Caki2 (cell line): ENCODE data around the gene CFAP410. TPM values are rescaled to one million over a fixed set of nuclear protein-coding genes. Genes with fewer than 3 reads are reported as not detected.

ENCODE experiments used
- DNase-seq: peaks from one replicate; pipeline ENCODE4 v3.0.0-alpha.2; 2015; ENCODE audit warnings: low read depth
- in situ Hi-C: cut with HindIII; loops from 2 replicates; pipeline ENCODE4 v1.10.0; 2016; ENCODE audit warnings: low sequenced_read_pairs, low pct_unique_long_range_greater_than_20kb, mixed read lengths
- total RNA-seq: library from RNA; depleted of rRNA; stranded (reverse); fragments of >200 nt; shearing (Covaris generic); gene quantifications from 2 replicates; pipeline ENCODE4 v1.2.3, GENCODE V29; 2014; ENCODE audit warnings: low replicate concordance

Gene CFAP410
- total RNA-seq, 1 experiment from 2014 or later = 25.6 TPM

DNA sequence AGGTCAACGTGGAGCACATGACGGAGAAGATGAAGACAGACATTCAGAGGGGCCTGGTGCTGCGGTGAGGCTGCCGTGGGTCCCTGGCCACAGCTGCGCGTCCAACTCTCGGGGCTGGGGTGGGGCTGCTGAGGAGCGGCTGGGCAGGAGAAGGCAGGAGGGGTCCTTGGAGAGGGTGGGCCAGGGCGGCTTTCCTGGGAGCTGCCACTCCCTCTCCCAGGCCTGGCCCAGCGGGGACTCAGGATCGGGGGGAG, 14.4 kb downstream of the CFAP410 start:
- in situ Hi-C loops = no loop called here

DNA sequence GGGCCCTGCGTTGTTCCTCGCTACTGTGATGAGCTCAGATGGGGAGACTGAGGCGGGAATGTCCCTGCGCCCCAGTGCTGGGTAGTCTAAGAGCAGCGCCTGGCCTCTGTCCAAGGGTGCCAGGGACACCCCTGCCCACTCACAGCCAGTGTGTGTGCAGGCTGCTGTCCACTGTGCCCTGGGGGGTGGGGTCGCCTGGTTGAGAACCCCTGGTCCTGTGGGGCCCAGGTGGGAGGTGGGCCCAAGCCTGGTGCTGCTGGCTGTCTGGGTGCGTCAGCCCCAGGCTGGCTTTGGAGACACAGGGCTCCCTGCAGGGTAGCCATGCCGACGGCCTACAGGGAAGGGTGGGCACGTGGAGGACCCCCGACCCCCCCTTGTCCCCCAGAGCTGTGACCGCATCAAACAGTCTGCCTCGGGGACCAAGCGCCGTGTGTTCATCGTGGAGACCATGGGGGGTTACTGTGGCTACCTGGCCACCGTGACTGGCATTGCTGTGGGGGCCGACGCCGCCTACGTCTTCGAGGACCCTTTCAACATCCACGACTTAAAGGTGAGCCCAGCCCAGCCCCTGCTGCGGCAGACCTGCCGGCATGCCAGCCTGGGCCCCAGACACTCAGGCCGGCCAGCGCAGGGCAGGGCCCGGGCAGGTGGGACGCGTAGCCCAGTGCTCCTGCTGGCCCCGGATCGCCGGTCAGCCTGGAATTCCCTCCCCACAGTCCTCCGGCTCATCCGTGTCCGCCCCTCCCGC, 14.9 kb downstream of the CFAP410 start:
- in situ Hi-C loops = no loop called here
- DNase-seq = no peak

More for the DNA sequence above, 14.4 kb downstream of the CFAP410 start:
- no peak for DNase-seq

DNA sequence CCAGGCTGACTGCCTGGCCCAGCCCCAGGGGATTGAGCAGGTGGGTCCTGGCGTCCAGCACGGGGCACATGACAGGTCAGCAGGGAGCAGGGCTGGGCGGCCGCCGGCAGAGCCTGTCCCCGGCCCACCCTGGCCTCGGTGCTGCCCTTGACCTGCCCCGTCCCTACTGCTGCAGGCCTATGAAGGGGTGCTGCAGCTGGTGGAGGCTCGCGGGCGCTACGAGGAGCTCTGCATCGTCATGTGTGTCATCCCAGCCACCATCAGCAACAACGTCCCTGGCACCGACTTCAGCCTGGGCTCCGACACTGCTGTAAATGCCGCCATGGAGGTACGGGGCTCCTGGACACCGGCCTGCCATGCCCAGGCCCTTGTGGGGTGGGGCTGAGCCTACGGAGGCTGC, 15.6 kb downstream of the CFAP410 start:
- in situ Hi-C loops = no loop called here
- DNase-seq = no peak

DNA sequence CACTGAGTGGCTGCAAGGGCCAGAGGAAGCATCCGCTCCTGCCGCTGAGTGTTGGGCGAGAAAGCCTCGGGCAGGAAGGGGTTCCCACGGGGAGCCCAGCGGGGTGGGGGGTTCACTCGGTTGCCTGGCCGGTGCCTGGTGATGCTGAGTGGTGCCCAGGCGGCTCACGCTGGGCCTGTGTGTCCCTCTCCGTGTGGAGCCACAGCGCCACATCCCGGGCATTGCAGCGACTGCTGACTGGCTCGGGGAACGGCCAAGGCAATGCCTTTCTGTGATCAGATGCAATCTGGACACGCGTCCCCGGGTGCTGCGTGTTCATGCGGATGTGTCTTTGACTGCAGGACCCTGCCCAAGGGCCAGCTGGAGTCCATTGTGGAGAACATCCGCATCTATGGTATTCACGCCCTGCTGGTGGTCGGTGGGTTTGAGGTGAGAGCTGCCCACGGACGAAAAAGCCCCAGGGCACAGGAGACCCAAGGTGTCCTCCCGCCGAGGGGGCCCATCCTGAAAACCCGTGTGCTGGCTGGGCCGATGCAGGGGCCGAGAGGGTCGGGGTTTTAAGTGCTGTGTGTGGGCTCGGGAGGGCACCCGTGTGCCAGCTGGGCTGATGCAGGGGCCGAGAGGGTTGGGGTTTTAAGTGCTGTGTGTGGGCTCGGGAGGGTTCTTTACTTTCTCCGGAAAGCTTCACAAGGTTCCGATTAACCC, 16.4 kb downstream of the CFAP410 start:
- no peak for DNase-seq
- in situ Hi-C loops = no loop called here

DNA sequence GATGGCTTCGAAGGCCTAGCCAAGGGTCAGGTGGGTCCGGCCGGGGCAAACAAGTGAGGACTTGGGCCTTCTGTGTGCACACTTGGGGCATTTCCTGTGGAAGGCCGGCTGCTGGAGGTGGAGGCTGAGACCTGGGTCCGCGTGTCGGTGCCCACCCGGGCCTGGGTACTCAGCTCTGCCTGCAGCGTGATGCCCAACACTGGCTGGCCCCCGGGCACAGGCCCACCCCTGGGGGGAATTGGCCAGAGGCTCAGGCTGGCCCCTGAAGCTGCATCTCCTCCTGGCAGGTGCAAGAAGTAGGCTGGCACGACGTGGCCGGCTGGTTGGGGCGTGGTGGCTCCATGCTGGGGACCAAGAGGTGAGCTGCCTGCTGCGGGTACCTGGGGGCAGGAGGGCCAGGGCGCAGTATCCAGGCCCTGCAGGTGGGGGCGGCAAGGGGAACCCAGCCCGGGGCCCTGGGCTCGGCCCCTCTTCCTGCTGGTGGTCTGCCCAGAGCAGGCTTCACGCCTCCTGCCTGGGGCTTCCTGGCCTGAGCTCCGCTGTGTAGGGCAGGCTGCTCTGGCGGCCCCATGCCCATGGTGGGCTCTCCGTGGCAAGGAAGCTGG, 17.2 kb downstream of the CFAP410 start:
- in situ Hi-C loops = no loop called here
- no peak for DNase-seq

DNA sequence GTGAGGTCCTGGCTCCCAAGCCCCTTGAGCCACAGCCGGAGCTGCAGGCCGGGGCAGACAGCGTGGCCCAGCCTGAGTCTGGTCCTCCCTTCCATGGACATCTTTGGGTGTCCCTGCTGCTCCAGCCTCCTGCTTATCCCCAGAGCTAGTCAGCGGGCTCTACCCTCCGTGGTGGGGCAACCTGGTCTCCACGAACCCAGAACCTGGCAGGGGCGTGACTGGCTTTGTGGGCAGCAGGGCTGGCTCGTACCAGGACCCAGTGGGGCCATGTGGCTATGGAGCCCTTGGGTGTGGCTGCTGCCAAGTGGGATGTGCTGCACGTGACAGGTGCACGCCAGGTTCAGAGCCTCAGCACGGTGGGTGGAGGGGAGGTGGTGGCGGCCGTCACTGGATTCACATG, 18.3 kb downstream of the CFAP410 start:
- in situ Hi-C loops = no loop called here
- DNase-seq = no peak

DNA sequence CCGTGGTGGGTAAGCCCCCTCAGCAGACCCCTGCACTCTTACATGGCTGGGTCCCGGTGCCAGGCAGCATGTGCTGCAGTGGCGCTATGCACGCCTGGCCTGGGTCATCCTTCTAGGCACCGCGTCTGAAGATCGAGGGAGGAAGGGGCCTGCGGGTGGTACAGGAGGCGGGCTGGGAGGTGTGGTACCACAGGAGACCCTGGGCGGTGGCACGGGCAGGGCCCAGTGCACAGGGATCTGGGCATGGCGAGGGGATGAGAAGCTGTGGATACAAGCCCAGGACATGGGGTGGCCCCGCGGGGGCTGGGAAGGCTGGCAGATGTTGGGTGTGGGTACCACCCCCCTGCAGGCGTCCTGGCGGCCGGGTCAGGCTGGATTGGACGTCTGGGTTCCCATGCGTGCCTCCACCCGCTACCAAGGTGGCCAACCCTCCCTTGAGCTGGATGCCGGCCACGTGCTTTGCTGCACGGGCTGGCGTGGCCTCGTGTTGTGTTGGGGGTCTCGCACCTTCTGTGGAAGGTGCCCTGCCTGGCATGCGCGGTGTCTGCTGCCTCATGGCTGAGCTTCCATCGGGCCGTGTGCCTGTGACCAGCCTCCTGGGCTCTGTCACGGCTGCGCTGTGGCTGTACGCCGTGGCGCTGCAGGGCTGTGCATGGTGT, 19.7 kb downstream of the CFAP410 start:
- in situ Hi-C loops = no loop called here
- no peak for DNase-seq

DNA sequence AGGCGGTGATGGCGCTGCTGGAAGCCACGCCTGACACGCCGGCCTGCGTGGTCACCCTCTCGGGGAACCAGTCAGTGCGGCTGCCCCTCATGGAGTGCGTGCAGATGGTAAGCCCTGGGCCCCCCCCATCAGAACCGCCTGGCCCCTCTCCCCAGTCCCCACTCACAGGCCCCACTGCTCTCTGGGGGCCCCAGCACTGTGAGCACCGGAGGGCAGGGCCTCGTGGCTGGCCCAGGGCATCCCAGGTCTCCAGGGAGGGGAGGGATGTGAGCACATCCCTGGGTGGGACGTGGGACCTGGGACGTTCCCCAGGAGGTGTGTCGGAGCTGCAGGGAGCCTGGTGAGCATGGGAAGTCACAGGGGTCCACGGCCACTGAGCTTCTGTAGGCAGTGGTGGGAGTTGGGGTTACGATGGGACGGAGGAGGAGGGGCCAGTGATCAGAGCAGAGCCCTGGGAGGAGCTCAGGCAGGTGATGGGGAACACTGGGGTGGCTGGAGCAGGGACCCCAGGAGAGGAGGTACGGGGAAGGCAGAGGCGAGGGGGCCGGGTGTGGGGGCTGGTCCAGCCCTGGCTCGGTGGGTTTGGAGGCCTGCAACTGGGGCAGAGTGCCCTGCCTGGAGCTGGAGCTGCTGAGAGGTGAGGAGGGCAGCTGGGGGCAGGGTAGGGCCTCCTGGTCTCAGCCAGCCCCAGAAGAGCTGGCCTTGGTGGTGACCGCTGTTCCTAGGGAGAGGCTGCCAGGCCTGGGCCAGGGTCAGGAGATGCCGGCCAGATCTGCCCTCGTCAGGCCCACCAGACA, 20.5 kb downstream of the CFAP410 start:
- DNase-seq = no peak
- in situ Hi-C loops = no loop called here

DNA sequence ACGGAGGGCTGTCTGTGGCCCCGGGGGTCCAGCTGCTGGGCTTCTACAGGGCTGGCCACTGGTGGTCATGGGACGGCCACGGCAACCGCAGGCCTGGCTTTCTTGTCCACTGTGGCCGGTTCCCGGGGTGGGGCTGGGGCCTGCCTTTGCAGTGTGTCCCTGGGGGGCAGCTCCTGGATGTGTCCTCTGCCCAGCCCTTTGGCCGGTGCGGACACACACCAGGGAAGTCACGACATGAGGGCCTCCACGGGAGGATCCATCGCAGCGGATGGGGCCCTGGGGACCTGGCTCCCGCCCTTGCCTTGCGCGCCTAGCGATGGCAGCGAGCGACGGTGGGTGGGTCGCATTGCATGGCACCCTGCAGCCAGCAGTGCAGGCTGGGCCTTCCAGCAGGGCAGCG, 21.3 kb downstream of the CFAP410 start:
- no peak for DNase-seq

DNA sequence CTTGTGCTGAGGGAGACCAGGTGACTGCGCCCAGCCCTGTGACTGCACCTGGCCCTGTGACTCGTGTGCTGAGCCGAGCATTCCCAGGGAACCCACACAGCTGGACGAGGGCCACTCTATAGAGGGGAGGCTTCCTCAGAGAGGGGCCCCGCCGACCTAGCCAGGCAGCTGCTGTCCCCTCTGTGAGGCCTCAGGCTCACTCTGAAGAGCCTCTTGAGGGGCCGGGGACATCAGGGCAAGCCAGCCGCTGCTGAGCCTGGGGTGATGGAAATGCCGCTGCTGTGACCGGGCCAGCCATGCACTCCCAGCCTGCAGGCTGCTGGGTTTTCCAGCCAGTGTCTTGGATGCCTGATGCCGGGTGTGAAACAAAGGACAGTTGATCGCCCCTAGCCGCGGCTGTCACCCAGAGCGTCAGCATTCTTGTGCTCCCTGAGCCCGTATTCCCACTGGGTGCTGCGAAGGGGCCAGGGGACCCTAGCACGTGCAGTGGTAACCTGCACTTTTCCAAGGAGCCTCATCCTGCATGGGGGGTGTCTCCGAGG, 21.9 kb downstream of the CFAP410 start:
- in situ Hi-C loops = no loop called here
- no peak for DNase-seq

More for the DNA sequence above, 21.3 kb downstream of the CFAP410 start:
- in situ Hi-C loops = no loop called here

DNA sequence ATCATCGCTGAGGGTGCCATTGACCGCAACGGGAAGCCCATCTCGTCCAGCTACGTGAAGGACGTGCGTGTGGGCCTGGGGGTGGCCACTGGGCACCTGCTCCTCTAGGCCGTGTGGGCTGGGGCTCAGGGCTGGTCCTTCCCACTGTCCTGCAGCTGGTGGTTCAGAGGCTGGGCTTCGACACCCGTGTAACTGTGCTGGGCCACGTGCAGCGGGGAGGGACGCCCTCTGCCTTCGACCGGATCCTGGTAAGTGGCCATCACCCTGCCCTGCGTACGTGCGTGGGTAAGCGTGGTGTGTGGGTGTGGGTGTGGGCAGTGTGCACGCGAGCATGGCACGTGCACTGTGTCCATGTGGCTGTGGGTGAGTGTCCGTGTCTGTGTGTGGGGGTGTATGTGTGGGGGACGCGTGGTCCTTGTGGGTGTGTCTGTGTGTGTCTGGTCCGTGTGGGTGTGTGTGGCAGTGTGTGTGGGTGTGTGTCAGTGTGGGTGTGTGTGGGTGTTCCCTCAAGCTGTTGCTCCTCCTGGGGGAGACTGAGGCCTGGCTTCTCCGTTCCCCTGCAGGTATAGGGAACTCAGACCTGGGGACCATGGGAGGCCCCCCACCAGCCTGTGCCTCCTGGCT, 22.8 kb downstream of the CFAP410 start:
- in situ Hi-C loops = no loop called here

DNA sequence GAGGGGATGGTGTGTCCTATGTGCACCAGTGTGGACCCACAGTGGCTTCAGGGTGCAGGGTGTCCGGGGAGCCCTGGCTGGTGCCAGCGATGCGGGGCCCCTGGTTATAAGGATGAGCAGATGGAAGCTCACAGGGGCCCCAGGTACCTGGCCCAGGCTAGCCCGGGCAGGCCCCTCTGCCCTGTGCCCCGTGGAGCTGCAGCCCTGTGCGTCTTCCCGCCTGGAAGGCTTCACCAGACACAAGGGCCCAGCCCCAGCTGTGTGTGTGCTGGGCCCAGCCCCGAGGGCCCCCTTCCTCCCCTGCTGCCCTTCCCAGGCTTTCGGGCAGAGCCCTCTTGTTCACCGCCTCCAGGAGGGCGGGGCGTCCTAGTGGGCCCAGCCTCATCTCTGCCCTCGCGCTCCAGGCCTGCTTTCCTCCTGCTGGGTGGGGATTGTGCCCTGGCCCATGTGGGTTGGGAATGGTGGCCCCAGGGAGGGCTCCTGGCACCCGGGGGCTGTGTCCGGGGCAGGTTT, 23.4 kb downstream of the CFAP410 start:
- DNase-seq = no peak
- in situ Hi-C loops = no loop called here

More for the DNA sequence above, 22.8 kb downstream of the CFAP410 start:
- DNase-seq = no peak

DNA sequence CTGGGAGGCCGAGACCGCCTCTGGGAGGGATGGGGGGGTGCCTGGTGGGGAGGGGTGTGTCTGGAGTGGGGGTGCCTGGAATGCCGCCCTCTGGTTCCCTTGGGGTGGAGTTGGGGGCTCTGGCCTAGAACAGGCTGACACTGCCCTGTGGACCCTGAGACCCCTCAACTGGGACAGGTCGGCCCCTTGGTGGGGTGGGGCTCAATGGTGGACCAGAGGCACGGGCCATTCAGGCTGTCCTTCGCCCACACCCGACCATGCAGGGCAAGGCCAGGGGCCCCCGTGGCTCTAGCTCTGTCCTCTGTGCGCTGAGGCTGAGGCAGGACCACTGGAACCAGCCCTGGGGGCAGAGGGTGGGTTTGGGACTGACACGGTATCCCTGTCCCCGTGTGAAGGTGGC, 24.6 kb downstream of the CFAP410 start:
- in situ Hi-C loops = no loop called here
- DNase-seq = no peak

DNA sequence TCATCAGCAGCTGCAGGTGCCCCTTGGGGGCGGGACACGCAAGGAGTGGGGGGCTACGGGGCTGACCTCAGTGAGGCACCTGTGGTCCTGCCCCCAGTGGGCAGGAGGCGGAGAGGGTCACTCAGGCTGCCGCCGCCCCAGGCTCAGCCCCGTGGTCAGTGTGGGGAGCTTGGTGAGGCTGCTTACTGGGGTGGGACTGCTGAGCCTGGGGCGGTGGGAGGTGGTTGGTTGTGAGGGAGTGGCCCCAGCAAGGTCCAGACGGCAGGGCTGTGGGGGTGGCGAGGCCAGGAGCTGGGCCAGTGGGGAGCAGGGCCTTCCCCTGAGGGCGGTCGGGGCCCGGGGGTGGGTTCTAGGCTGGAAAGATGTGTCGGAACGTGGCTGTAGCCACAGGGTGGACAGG, 25.1 kb downstream of the CFAP410 start:
- in situ Hi-C loops = no loop called here
- no peak for DNase-seq

DNA sequence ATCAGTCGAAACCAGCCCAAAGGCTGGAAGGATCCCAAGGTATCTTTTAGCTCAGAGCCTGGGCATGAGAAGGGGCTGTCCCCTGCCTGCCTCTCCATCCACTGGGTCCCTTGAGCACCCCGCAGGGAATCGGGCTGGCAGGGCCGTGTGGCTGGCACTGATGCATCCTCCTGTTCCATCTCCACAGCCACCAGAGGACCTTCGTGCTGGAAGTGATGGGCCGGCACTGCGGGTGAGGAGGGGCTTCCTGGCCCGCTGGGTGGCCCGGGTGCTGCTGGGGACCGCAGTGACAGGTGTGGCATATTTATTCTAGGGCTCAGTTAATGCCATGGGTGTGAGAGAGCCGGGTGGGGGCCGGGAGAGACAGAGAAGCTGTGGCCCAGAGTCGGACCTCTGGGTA, 25.7 kb downstream of the CFAP410 start:
- in situ Hi-C loops = no loop called here
- DNase-seq = no peak

DNA sequence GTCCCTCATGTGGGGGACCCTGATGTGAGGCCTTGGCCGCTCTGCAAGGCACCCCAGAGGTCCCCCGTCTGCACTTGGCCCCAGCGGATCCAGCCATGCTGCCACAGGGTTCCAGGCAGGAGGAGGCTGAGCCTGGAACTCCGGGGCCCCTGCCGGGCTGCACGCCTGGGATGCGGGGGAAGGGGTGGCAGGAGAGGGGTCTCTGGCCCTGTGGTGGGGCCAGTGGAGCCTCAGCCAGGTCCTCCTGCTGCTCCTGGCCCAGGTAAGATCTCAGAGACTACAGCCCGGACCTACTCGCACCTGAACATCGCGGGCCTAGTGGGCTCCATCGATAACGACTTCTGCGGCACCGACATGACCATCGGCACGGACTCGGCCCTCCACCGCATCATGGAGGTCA, 26.5 kb downstream of the CFAP410 start:
- in situ Hi-C loops = no loop called here
- DNase-seq = no peak

DNA sequence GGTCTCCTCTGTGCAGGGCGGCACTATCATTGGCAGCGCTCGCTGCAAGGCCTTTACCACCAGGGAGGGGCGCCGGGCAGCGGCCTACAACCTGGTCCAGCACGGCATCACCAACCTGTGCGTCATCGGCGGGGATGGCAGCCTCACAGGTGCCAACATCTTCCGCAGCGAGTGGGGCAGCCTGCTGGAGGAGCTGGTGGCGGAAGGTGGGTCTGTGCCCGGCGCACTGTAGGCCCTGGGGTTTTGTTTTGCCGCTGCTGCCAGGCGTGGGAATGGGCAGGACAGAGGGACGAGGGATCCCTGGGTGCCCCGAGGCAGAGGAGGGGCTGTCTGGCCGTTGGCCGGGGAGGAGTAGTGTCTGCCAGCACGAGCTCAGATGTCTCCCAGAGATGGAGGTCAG, 27.1 kb downstream of the CFAP410 start:
- DNase-seq = no peak
- in situ Hi-C loops = no loop called here
